Measurements from ENCODE around the gene RYR1.

DNA sequence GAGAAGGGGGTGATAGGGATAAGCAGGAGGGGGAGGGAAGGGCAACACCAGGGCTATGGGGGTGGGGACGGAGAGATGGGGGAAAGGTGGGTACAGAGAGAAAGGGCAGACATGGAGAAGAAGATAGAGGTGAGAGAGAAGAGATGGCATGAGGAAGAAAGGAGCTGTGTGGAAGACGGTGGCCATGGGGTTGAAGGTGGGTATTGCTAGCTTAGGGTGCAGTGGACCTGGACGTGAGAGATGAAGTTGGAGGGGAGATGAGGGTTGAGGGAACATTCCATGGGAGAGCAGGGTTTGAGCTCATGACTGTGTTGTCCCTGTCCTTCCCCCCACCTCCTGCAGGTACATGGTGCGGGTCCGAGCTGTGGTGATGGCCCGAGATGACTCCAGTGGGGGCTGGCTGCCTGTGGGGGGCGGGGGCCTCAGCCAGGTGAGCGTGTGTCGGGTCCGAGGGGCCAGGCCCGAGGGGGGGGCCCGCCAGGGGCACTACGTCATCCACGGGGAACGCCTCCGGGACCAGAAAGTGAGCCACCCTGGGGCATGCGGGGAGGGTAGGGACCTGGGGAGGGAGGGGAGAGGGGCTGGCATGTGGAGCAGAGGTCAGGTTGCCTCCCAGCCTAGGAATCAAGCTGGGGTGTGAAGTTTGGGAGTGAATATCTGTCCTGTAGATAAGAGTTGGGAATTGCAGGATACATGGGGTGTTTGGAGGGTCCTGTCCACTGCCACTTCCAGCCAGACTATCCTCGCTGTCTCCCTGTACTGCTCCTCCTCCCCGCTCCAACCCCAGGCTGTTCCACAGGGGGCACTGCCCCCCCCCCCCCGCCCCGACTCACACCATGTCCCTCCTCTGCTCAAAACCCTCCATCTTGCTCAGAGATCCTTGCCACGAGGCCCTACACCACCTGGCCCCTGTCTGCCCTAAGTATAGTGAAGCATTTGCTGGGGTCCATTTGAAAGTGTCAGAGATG, 43.2 kb upstream of the RYR1 start:
- TF ChIP-seq, protein P1, sequence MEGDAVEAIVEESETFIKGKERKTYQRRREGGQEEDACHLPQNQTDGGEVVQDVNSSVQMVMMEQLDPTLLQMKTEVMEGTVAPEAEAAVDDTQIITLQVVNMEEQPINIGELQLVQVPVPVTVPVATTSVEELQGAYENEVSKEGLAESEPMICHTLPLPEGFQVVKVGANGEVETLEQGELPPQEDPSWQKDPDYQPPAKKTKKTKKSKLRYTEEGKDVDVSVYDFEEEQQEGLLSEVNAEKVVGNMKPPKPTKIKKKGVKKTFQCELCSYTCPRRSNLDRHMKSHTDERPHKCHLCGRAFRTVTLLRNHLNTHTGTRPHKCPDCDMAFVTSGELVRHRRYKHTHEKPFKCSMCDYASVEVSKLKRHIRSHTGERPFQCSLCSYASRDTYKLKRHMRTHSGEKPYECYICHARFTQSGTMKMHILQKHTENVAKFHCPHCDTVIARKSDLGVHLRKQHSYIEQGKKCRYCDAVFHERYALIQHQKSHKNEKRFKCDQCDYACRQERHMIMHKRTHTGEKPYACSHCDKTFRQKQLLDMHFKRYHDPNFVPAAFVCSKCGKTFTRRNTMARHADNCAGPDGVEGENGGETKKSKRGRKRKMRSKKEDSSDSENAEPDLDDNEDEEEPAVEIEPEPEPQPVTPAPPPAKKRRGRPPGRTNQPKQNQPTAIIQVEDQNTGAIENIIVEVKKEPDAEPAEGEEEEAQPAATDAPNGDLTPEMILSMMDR (conservative IDR thresholded peaks at IDR 0.05; ENCODE audit: low read depth, low read length): no peak
- no peak for TF ChIP-seq EZH2phosphoT487 (IDR thresholded peaks at IDR 0.05; ENCODE audit: borderline replicate concordance, low read length)
- TF ChIP-seq EZH2 (IDR thresholded peaks at IDR 0.05; ENCODE audit: low read length, unreplicated experiment): no peak

Measured in PC-3 (cell line).